Muscle layer of duodenum (tissue), 2 donors: ENCODE measurements around the gene GGT5.
"Not testable (repeated sequence)": the region's sequence is repeated elsewhere in the genome, so short reads cannot be mapped to it uniquely, and the experiment has no call there.

Source experiments
- H3K27ac ChIP-seq: one replicate; pipeline ENCODE4 v1.7.0; 2013; ENCODE audit warnings: mild to moderate bottlenecking, low read length
- H3K27me3 ChIP-seq: one replicate; pipeline ENCODE4 v1.7.0; 2013; ENCODE audit warnings: low read depth, mild to moderate bottlenecking, control low read depth, low read length
- H3K36me3 ChIP-seq, 2 donors: one replicate each; pipeline ENCODE4 v1.7.0; 2013; ENCODE audit warnings: low read length in 2 of 2, control low read depth in 1 of 2, mild to moderate bottlenecking in 1 of 2; ENCODE audit not compliant: insufficient read depth in 2 of 2, control insufficient read depth in 1 of 2
- H3K4me1 ChIP-seq, 2 donors: one replicate each; pipeline ENCODE4 v1.7.0; 2013; ENCODE audit warnings: low read length in 2 of 2, mild to moderate bottlenecking in 2 of 2, control low read depth in 1 of 2, moderate library complexity in 1 of 2; ENCODE audit not compliant: insufficient read depth in 2 of 2, control insufficient read depth in 1 of 2
- H3K4me3 ChIP-seq, 2 donors: one replicate each; pipeline ENCODE4 v1.7.0; 2013; ENCODE audit warnings: low read length in 2 of 2, low read depth in 1 of 2, mild to moderate bottlenecking in 1 of 2
- H3K9me3 ChIP-seq, 2 donors: one replicate each; pipeline ENCODE4 v1.7.0; 2013; ENCODE audit warnings: low read length in 2 of 2, control low read depth in 1 of 2, mild to moderate bottlenecking in 1 of 2; ENCODE audit not compliant: control insufficient read depth in 1 of 2
- donor health status: healthy.

GGT5 gene

GRCh38 chr22:24230911-24231656, 13.8 kb downstream of the GGT5 start:
- Histone ChIP-seq H3K4me1 (no peaks in the 10 kb centered on the region), H3K36me3 (no peaks in the 10 kb centered on the region), H3K9me3 (no peaks in the 10 kb centered on the region), H3K27me3 (no peaks in the 10 kb centered on the region), H3K27ac (no peak overlapping the region), H3K4me3 (no peak overlapping the region)

- H3K4me1 ChIP-seq, result no peaks in the 10 kb centered on the region
- no peak overlapping the region for H3K27ac ChIP-seq
- H3K27me3 ChIP-seq, result no peaks in the 10 kb centered on the region
- H3K4me3 ChIP-seq, result no peak overlapping the region
- H3K36me3 ChIP-seq, result peaks cover 0 to 4% of the 10 kb centered on the region in 2 donors
- H3K9me3 ChIP-seq, result peaks cover 4 to 8% of the 10 kb centered on the region in 2 donors
Observed at GRCh38 chr22:24225951-24226350, 18.9 kb downstream of the GGT5 start.

GRCh38 chr22:24225044-24225601, 19.8 kb downstream of the GGT5 start:
- no peaks in the 10 kb centered on the region for H3K4me1 ChIP-seq
- H3K9me3 ChIP-seq, result peaks cover 4 to 8% of the 10 kb centered on the region in 2 donors
- H3K27ac ChIP-seq, result no peak overlapping the region
- H3K36me3 ChIP-seq, result peaks cover 0 to 4% of the 10 kb centered on the region in 2 donors
- no peak overlapping the region for H3K4me3 ChIP-seq
- no peaks in the 10 kb centered on the region for H3K27me3 ChIP-seq

GRCh38 chr22:24224468-24224867, 20.4 kb downstream of the GGT5 start:
- no peaks in the 10 kb centered on the region for H3K4me1 ChIP-seq
- peaks cover 4 to 8% of the 10 kb centered on the region in 2 donors for H3K9me3 ChIP-seq
- H3K27ac ChIP-seq, result no peak overlapping the region
- no peak overlapping the region for H3K4me3 ChIP-seq
- H3K27me3 ChIP-seq, result no peaks in the 10 kb centered on the region
- peaks cover 0 to 4% of the 10 kb centered on the region in 2 donors for H3K36me3 ChIP-seq

- Histone ChIP-seq H3K9me3 (peaks cover 3% of the 10 kb centered on the region in 2 donors), H3K4me1 (no peaks in the 10 kb centered on the region), H3K36me3 (no peaks in the 10 kb centered on the region), H3K27me3 (no peaks in the 10 kb centered on the region), H3K4me3 (no peak overlapping the region), H3K27ac (no peak overlapping the region)
Observed at GRCh38 chr22:24219750-24220149, 25.1 kb downstream of the GGT5 start.

- no peaks in the 10 kb centered on the region for H3K9me3 ChIP-seq
Observed at GRCh38 chr22:24217384-24217783, 27.5 kb downstream of the GGT5 start.

GRCh38 chr22:24216541-24217209, 28.2 kb downstream of the GGT5 start:
- Histone ChIP-seq H3K36me3 (no peaks in the 10 kb centered on the region), H3K9me3 (no peaks in the 10 kb centered on the region), H3K27me3 (no peaks in the 10 kb centered on the region), H3K27ac (no peak overlapping the region), H3K4me1 (no peaks in the 10 kb centered on the region), H3K4me3 (no peak overlapping the region)

More at GRCh38 chr22:24217384-24217783, 27.5 kb downstream of the GGT5 start:
- Histone ChIP-seq H3K27ac (no peak overlapping the region), H3K4me1 (no peaks in the 10 kb centered on the region), H3K4me3 (no peak overlapping the region), H3K27me3 (no peaks in the 10 kb centered on the region), H3K36me3 (no peaks in the 10 kb centered on the region)

GRCh38 chr22:24214467-24215285, 30.2 kb downstream of the GGT5 start:
- no peaks in the 10 kb centered on the region for H3K36me3 ChIP-seq
- H3K27me3 ChIP-seq, result no peaks in the 10 kb centered on the region
- no peaks in the 10 kb centered on the region for H3K4me1 ChIP-seq
- H3K4me3 ChIP-seq, result no peak overlapping the region
- H3K9me3 ChIP-seq, result no peaks in the 10 kb centered on the region
- H3K27ac ChIP-seq, result no peak overlapping the region

- H3K27ac ChIP-seq, H3K27me3 ChIP-seq, H3K4me1 ChIP-seq, H3K9me3 ChIP-seq, H3K36me3 ChIP-seq, H3K4me3 ChIP-seq: not testable (repeated sequence)
Observed at GRCh38 chr22:24213111-24213510, 31.8 kb downstream of the GGT5 start.

GRCh38 chr22:24211716-24212115, 33.2 kb downstream of the GGT5 start:
- not testable (repeated sequence) for H3K27ac ChIP-seq, H3K36me3 ChIP-seq, H3K4me1 ChIP-seq, H3K4me3 ChIP-seq, H3K27me3 ChIP-seq, H3K9me3 ChIP-seq

GRCh38 chr22:24210409-24210808, 34.5 kb downstream of the GGT5 start:
- H3K4me3 ChIP-seq, H3K27me3 ChIP-seq, H3K9me3 ChIP-seq, H3K27ac ChIP-seq, H3K36me3 ChIP-seq, H3K4me1 ChIP-seq: not testable (repeated sequence)
